HEK293T (cell line): Measurements from ENCODE around the gene MVB12B.

Experiments
- ARNT ChIP-seq: fragments of 450-650 bp; IDR thresholded peaks from 2 replicates; pipeline ENCODE4 v1.6.1; 2017; ENCODE audit warnings: mild to moderate bottlenecking
- BHLHE40 ChIP-seq: fragments of 450-650 bp; IDR thresholded peaks from 2 replicates; pipeline ENCODE4 v1.6.1; 2016; ENCODE audit warnings: mild to moderate bottlenecking, moderate library complexity, borderline replicate concordance
- CTBP1 ChIP-seq: fragments of 450-650 bp; IDR thresholded peaks from 2 replicates; pipeline ENCODE4 v1.6.1; 2016; ENCODE audit warnings: borderline replicate concordance
- ELF4 ChIP-seq: fragments of 450-650 bp; IDR thresholded peaks from 2 replicates; pipeline ENCODE4 v1.6.1; 2017; ENCODE audit warnings: antibody characterized with exemption
- FOXA1 ChIP-seq: fragments of 450-650 bp; IDR thresholded peaks from 2 replicates; pipeline ENCODE4 v1.6.1; 2016; ENCODE audit warnings: mild to moderate bottlenecking
- FOXK2 ChIP-seq: fragments of 450-650 bp; IDR thresholded peaks from 2 replicates; pipeline ENCODE4 v1.6.1; 2016; ENCODE audit warnings: mild to moderate bottlenecking
- FOXM1 ChIP-seq: fragments of 450-650 bp; IDR thresholded peaks from 2 replicates; pipeline ENCODE4 v1.6.1; 2017; ENCODE audit warnings: mild to moderate bottlenecking, borderline replicate concordance
- NFRKB ChIP-seq: fragments of 450-650 bp; IDR thresholded peaks from 2 replicates; pipeline ENCODE4 v1.6.1; 2016; ENCODE audit warnings: mild to moderate bottlenecking, moderate library complexity
- SP1 ChIP-seq: fragments of 450-650 bp; IDR thresholded peaks from 2 replicates; pipeline ENCODE4 v1.6.1; 2017
- ZNF384 ChIP-seq: fragments of 450-650 bp; IDR thresholded peaks from 2 replicates; pipeline ENCODE4 v1.6.1; 2016
- TF ChIP-seq, protein P1 (sequence below): fragments of 450-650 bp; IDR thresholded peaks from 2 replicates; pipeline ENCODE4 v1.6.1; 2016

- TF ChIP-seq FOXA1 = no peak
- no peak for TF ChIP-seq ZNF384
- no peak for TF ChIP-seq CTBP1
- no peak for TF ChIP-seq FOXM1
- TF ChIP-seq FOXK2 = no peak
- TF ChIP-seq BHLHE40 = no peak
- TF ChIP-seq ELF4 = no peak
- TF ChIP-seq ARNT = no peak
- TF ChIP-seq NFRKB = no peak
- no peak for TF ChIP-seq SP1
- TF ChIP-seq, protein P1, sequence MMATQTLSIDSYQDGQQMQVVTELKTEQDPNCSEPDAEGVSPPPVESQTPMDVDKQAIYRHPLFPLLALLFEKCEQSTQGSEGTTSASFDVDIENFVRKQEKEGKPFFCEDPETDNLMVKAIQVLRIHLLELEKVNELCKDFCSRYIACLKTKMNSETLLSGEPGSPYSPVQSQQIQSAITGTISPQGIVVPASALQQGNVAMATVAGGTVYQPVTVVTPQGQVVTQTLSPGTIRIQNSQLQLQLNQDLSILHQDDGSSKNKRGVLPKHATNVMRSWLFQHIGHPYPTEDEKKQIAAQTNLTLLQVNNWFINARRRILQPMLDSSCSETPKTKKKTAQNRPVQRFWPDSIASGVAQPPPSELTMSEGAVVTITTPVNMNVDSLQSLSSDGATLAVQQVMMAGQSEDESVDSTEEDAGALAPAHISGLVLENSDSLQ = no peak
Measured at GRCh38 chr9:126514037-126514821, 187.6 kb downstream of the MVB12B start.
